IPS DF 6.9 (cell line): Measurements from ENCODE around the gene TRPV2.
"Not testable (repeated sequence)": the region's sequence is repeated elsewhere in the genome, so short reads cannot be mapped to it uniquely, and the experiment has no call there.

ENCODE experiments used
- DNase-seq: peaks from one replicate; pipeline ENCODE4 v3.0.0-alpha.2; 2013; ENCODE audit warnings: low read depth, low spot score
- H3K27ac ChIP-seq: one replicate; pipeline ENCODE4 v1.5.1; 2013; ENCODE audit warnings: low read length, control low read depth
- H3K27me3 ChIP-seq: 2 replicates; pipeline ENCODE4 v1.6.1; 2013; ENCODE audit warnings: mild to moderate bottlenecking, low read length; ENCODE audit not compliant: control insufficient read depth, insufficient read depth
- H3K36me3 ChIP-seq: 2 replicates; pipeline ENCODE4 v1.6.1; 2013; ENCODE audit warnings: low read length; ENCODE audit not compliant: control insufficient read depth, insufficient read depth
- H3K4me1 ChIP-seq: 2 replicates; pipeline ENCODE4 v1.6.1; 2013; ENCODE audit warnings: low read length; ENCODE audit not compliant: control insufficient read depth, insufficient read depth
- H3K4me3 ChIP-seq: 2 replicates; pipeline ENCODE4 v1.5.1; 2013; ENCODE audit warnings: mild to moderate bottlenecking, low read length
- H3K9me3 ChIP-seq: 2 replicates; pipeline ENCODE4 v1.6.1; 2013; ENCODE audit warnings: low read length, inconsistent platforms; ENCODE audit not compliant: control insufficient read depth, insufficient read depth
- WGBS: extraction: QIAGEN DNeasy Blood & Tissue Kit; methylation state at CpG from one replicate; pipeline ENCODE4 v1.1.7; 2013; ENCODE audit warnings: mixed read lengths, missing lambda C conversion rate; ENCODE audit not compliant: insufficient read length, insufficient coverage; 5-methylcytosine and 5-hydroxymethylcytosine counted together

The TRPV2 gene

GRCh38 chr17:16443511-16444257 lies 28.3 kb downstream of the TRPV2 start:
- Histone ChIP-seq H3K4me3 (no peak overlapping the region), H3K36me3 (peaks cover 53% of the 10 kb centered on the region)
- DNase-seq, result no peak

GRCh38 chr17:16444258-16444886 lies 29.0 kb downstream of the TRPV2 start:
- Histone ChIP-seq H3K9me3 (no peaks in the 10 kb centered on the region), H3K27ac (no peak overlapping the region), H3K4me3 (no peak overlapping the region), H3K4me1 (peaks cover 3% of the 10 kb centered on the region; the same call in 1 of the 2 replicates), H3K36me3 (peaks cover 57% of the 10 kb centered on the region), H3K27me3 (no peaks in the 10 kb centered on the region)
- WGBS, result no CpG with 5 or more reads among the region's 6 CpGs
- no peak for DNase-seq

More at GRCh38 chr17:16443511-16444257, 28.3 kb downstream of the TRPV2 start:
- no peaks in the 10 kb centered on the region for H3K9me3 ChIP-seq
- no peak overlapping the region for H3K27ac ChIP-seq
- H3K4me1 ChIP-seq, result peaks cover 3% of the 10 kb centered on the region; the same call in 1 of the 2 replicates
- no CpG with 5 or more reads among the region's 27 CpGs for WGBS
- H3K27me3 ChIP-seq, result no peaks in the 10 kb centered on the region

DNA sequence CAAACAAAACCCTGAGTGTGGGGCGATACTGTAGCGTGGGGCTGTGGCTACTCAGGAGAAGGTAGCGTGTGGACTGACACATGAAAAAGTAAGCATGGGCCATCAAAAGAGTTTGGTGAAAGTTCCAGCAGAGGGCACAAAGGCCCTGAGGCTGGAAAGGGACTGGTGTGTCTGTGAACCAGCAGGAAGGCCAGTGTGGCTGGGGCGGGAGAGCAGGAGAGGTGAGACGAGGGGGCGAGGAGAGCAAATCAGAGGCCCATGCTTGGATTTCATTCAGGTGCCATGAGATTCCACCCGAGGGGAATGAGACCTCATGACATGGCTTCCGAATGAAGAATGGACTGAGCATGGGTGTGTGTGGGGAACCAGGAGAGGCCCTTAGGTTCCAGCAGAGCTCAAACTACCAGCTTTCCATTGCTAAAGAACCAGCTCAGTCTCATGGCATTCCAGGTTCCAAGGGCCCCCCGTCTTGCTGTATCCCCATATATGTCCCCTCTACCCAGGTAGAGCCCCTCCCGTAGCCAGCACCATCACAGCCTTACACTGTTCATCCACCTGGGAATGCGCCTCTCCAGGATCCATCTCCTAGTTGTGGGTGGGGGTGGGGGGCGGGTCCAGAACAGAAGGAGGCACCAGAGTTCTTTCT lies 31.1 kb downstream of the TRPV2 start:
- Histone ChIP-seq H3K27me3 (no peaks in the 10 kb centered on the region), H3K4me3 (no peak overlapping the region), H3K27ac (no peak overlapping the region), H3K9me3 (no peaks in the 10 kb centered on the region), H3K4me1 (peaks cover 3% of the 10 kb centered on the region; the same call in 1 of the 2 replicates), H3K36me3 (peaks cover 40% of the 10 kb centered on the region)
- no CpG with 5 or more reads among the region's 12 CpGs for WGBS
- no peak for DNase-seq

DNA sequence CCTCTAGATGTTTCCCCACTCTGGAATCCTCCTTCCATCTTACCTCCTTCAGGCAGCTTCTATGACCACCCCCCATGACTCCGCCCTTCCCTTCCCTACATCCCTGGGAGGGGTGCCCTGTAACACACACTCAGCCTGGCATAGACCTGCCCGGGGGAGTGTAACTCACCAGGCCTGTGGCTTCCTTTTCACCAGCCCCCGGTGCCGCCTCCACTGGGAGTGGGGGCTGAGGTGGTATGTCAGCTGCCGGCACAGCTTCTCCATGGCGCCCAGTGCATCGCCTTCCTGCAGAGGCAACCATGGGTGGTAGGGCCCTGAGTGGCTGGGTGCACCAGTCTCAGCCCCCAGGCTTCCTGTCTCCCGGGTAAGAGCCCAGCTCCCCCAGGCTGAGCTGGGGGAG lies 32.3 kb downstream of the TRPV2 start:
- Histone ChIP-seq H3K4me1 (peaks cover 3% of the 10 kb centered on the region; the same call in 1 of the 2 replicates), H3K36me3 (peaks cover 29% of the 10 kb centered on the region), H3K27me3 (no peaks in the 10 kb centered on the region), H3K9me3 (no peaks in the 10 kb centered on the region), H3K27ac (no peak overlapping the region), H3K4me3 (no peak overlapping the region)
- DNase-seq, result no peak
- WGBS, result no CpG with 5 or more reads among the region's 8 CpGs

GRCh38 chr17:16448490-16448889 lies 33.1 kb downstream of the TRPV2 start:
- DNase-seq, result no peak
- Histone ChIP-seq H3K9me3 (no peaks in the 10 kb centered on the region), H3K27ac (no peak overlapping the region), H3K27me3 (no peaks in the 10 kb centered on the region), H3K4me3 (no peak overlapping the region), H3K4me1 (peaks cover 3% of the 10 kb centered on the region; the same call in 1 of the 2 replicates), H3K36me3 (peaks cover 21% of the 10 kb centered on the region)
- WGBS, result no CpG with 5 or more reads among the region's 6 CpGs

- DNase-seq, result no peak
- no CpG with 5 or more reads among the region's 11 CpGs for WGBS
These were observed 33.8 kb downstream of the TRPV2 start for GRCh38 chr17:16449121-16449570.

DNA sequence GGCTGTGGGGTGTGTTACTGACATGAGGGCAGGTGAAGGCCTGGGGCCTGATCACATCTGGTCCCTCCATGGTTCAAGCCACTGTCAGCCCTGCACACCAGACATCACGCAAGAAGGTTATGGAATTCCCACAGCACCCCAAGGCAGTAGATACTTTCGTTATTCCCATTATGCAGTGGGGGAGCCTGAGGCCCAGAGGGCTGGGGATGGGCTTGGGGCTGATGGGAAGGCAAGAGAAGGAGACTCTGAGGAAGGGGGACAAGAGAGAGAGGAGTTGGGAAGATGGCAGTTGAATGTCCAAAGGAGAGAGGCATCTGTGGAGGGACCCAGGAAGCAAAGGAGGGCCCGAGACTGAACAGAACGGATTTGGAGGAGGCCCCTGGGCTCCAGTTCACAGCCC lies 34.7 kb downstream of the TRPV2 start:
- 0 out of 2 replicates have a peak, but pooled peaks cover 1% of the 10 kb centered on the region for H3K4me1 ChIP-seq
- no peak overlapping the region for H3K4me3 ChIP-seq
- no peak for DNase-seq
- no peak overlapping the region for H3K27ac ChIP-seq
- no CpG with 5 or more reads among the region's 4 CpGs for WGBS
- H3K9me3 ChIP-seq, result no peaks in the 10 kb centered on the region
- H3K36me3 ChIP-seq, result peaks cover 12% of the 10 kb centered on the region
- H3K27me3 ChIP-seq, result no peaks in the 10 kb centered on the region

More at GRCh38 chr17:16449121-16449570, 33.8 kb downstream of the TRPV2 start:
- H3K4me1 ChIP-seq, result 0 out of 2 replicates have a peak, but pooled peaks cover 1% of the 10 kb centered on the region
- H3K27ac ChIP-seq, result no peak overlapping the region
- no peaks in the 10 kb centered on the region for H3K9me3 ChIP-seq
- no peak overlapping the region for H3K4me3 ChIP-seq
- no peaks in the 10 kb centered on the region for H3K27me3 ChIP-seq
- peaks cover 16% of the 10 kb centered on the region for H3K36me3 ChIP-seq

GRCh38 chr17:16452268-16452667 lies 36.9 kb downstream of the TRPV2 start:
- not testable (repeated sequence) for H3K27ac ChIP-seq, H3K4me3 ChIP-seq, H3K27me3 ChIP-seq, H3K4me1 ChIP-seq, H3K9me3 ChIP-seq, H3K36me3 ChIP-seq, DNase-seq
- WGBS, result no CpG with 5 or more reads among the region's 8 CpGs

DNA sequence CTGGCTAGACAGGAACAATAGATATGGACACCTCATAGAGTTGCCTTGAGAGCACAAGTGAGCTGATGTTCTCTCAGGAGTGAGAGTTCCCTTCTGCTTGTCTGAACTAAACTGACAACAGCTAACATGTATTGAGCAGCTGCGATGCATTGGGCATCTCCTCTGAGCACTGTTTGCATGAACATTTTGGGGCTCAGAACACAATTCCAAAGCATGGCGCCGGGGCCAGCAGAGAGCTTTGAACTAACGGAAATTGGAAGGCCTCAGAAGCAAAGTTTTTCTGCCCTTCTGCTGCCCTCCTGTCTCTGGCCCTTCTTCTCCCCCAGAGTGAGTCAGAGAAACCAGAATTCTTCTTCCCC lies 38.1 kb downstream of the TRPV2 start:
- H3K4me1 ChIP-seq, result no peaks in the 10 kb centered on the region
- no peak overlapping the region for H3K27ac ChIP-seq
- H3K9me3 ChIP-seq, result no peaks in the 10 kb centered on the region
- WGBS, result no CpG with 5 or more reads among the region's 4 CpGs
- H3K27me3 ChIP-seq, result no peaks in the 10 kb centered on the region
- no peak for DNase-seq
- H3K4me3 ChIP-seq, result no peak overlapping the region
- peaks cover 4% of the 10 kb centered on the region; the same call in 1 of the 2 replicates for H3K36me3 ChIP-seq

DNA sequence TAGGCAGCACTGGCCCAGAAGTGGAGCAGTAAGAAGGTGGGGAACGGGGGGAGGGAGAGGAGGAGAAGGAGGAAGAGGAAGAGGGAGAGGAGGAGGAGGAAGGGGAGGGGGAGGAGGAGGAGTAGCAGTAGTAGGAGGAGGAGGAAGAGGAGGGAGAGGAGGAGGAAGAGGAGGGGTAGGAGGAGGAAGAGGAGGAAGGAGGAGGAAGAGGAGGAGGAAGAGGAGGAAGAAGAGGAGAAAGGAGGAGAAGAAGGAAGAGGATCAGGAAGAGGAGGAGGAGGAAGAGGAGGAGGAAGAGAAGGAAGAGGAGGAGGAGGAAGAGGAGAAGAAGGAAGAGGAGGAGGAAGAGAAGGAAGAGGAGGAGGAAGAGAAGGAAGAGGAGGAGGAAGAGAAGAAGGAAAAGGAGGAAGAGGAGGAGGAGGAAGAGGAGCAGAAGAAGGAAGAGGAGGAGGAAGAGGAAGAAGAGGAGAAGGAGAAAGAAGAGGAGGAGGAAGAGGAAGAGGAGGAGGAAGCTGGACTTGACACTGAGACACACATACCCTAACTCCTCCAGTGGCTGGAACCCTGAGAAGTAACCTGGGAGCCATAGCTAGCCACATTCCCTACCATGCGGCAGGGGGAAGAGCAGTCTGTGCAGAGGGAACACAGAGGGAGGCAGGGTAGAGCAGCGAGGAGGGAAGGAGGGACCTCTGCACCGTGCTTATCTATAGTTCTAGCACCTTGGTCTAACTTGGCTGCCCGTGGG lies 40.8 kb downstream of the TRPV2 start:
- Histone ChIP-seq H3K36me3 (no peaks in the 10 kb centered on the region), H3K4me3 (no peak overlapping the region), H3K9me3 (no peaks in the 10 kb centered on the region), H3K27me3 (no peaks in the 10 kb centered on the region), H3K27ac (no peak overlapping the region), H3K4me1 (0 out of 2 replicates have a peak, but pooled peaks cover 4% of the 10 kb centered on the region)
- no peak for DNase-seq
- 80% methylated on average over 1 of the region's 5 CpGs for WGBS
